HL-60 (cell line): Measurements from ENCODE around the gene STX8.

Experiments used
- DNase-seq, 2 experiments: peaks; one replicate each; pipeline ENCODE4 v3.0.0-alpha.2; 2010 to 2020; ENCODE audit warnings: low read depth in 1 of 2, low spot score in 1 of 2
- H3K27ac ChIP-seq: fragments of 250-450 bp; sonication (Bioruptor Pico); replicated peaks from 2 replicates; pipeline ENCODE4 v1.5.1; 2020; ENCODE audit warnings: mild to moderate bottlenecking, moderate library complexity
- H3K27me3 ChIP-seq: fragments of 250-450 bp; sonication (Bioruptor Pico); 2 replicates; pipeline ENCODE4 v1.5.1; 2021; ENCODE audit warnings: mild to moderate bottlenecking, moderate library complexity; ENCODE audit not compliant: insufficient read depth, poor library complexity, severe bottlenecking
- H3K4me3 ChIP-seq: replicated peaks from 2 replicates; pipeline ENCODE4 v1.5.1; 2011; ENCODE audit warnings: mild to moderate bottlenecking, control low read depth, low read length; ENCODE audit not compliant: insufficient read depth
- GABPA ChIP-seq: IDR thresholded peaks from 2 replicates; pipeline ENCODE4 v1.6.1; 2012; ENCODE audit warnings: low read depth
- POLR2AphosphoS5 ChIP-seq: IDR thresholded peaks from 2 replicates; pipeline ENCODE4 v1.6.1; 2012; ENCODE audit warnings: low read depth
- SPI1 ChIP-seq: IDR thresholded peaks from 2 replicates; pipeline ENCODE4 v1.6.1; 2012; ENCODE audit warnings: low read depth, mild to moderate bottlenecking, borderline replicate concordance
- TF ChIP-seq, protein P1 (sequence below): IDR thresholded peaks from one replicate; pipeline ENCODE4 v1.5.1; 2011; ENCODE audit warnings: low read length, control low read depth, inconsistent platforms; ENCODE audit not compliant: insufficient read depth
- TF ChIP-seq, protein P2 (sequence below): IDR thresholded peaks from 2 replicates; pipeline ENCODE4 v1.6.1; 2012; ENCODE audit warnings: low read depth; ENCODE audit not compliant: insufficient replicate concordance

STX8 gene

DNA sequence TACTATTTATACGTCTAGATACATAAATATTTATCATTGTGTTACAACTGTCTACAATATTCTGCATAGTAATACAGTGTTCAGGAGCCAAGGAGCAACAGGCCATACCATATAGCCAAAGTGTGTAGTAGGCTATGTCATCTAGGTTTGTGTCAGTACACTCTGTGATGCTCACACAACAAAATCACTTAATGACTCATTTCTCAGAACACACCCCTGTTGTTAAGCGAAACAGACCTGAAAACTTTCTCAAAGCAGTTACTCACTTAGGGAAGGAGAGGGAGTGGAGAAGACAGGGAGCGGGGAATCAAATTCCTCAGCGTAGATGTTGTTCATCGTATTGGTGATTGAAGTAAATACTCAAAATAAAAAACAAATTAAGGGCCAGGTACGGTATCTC lies 269.5 kb downstream of the STX8 start:
- Histone ChIP-seq H3K4me3 (no peak overlapping the region), H3K27ac (no peak overlapping the region), H3K27me3 (no peaks in the 10 kb centered on the region)
- no peak for DNase-seq
- no peak for TF ChIP-seq GABPA
- TF ChIP-seq, protein P1, sequence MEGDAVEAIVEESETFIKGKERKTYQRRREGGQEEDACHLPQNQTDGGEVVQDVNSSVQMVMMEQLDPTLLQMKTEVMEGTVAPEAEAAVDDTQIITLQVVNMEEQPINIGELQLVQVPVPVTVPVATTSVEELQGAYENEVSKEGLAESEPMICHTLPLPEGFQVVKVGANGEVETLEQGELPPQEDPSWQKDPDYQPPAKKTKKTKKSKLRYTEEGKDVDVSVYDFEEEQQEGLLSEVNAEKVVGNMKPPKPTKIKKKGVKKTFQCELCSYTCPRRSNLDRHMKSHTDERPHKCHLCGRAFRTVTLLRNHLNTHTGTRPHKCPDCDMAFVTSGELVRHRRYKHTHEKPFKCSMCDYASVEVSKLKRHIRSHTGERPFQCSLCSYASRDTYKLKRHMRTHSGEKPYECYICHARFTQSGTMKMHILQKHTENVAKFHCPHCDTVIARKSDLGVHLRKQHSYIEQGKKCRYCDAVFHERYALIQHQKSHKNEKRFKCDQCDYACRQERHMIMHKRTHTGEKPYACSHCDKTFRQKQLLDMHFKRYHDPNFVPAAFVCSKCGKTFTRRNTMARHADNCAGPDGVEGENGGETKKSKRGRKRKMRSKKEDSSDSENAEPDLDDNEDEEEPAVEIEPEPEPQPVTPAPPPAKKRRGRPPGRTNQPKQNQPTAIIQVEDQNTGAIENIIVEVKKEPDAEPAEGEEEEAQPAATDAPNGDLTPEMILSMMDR, result no peak
- no peak for TF ChIP-seq POLR2AphosphoS5
- no peak for TF ChIP-seq SPI1
- TF ChIP-seq, protein P2, sequence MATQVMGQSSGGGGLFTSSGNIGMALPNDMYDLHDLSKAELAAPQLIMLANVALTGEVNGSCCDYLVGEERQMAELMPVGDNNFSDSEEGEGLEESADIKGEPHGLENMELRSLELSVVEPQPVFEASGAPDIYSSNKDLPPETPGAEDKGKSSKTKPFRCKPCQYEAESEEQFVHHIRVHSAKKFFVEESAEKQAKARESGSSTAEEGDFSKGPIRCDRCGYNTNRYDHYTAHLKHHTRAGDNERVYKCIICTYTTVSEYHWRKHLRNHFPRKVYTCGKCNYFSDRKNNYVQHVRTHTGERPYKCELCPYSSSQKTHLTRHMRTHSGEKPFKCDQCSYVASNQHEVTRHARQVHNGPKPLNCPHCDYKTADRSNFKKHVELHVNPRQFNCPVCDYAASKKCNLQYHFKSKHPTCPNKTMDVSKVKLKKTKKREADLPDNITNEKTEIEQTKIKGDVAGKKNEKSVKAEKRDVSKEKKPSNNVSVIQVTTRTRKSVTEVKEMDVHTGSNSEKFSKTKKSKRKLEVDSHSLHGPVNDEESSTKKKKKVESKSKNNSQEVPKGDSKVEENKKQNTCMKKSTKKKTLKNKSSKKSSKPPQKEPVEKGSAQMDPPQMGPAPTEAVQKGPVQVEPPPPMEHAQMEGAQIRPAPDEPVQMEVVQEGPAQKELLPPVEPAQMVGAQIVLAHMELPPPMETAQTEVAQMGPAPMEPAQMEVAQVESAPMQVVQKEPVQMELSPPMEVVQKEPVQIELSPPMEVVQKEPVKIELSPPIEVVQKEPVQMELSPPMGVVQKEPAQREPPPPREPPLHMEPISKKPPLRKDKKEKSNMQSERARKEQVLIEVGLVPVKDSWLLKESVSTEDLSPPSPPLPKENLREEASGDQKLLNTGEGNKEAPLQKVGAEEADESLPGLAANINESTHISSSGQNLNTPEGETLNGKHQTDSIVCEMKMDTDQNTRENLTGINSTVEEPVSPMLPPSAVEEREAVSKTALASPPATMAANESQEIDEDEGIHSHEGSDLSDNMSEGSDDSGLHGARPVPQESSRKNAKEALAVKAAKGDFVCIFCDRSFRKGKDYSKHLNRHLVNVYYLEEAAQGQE, result no peak

DNA sequence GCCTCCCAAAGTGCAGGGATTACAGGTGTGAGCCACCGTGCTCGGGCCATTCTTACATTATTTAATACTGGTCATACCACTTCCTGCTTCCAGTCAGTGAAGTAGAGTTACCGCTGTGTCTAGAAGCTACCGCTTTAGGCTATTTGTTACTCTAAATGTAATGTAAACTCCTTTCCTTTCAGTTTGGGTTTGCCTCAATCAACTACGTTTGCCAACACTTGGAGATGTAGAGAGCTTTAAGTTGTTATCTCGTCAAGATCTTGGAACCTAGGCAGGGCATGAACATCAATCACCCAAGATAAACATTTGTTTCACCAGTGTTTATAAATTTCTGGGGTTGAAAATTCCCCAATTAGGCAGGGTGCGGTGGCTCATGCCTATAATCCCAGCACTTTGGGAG lies 275.9 kb downstream of the STX8 start:
- DNase-seq, result no peak
- no peak overlapping the region for H3K27ac ChIP-seq
- no peak overlapping the region for H3K4me3 ChIP-seq
- H3K27me3 ChIP-seq, result no peaks in the 10 kb centered on the region
- TF ChIP-seq POLR2AphosphoS5, result no peak

DNA sequence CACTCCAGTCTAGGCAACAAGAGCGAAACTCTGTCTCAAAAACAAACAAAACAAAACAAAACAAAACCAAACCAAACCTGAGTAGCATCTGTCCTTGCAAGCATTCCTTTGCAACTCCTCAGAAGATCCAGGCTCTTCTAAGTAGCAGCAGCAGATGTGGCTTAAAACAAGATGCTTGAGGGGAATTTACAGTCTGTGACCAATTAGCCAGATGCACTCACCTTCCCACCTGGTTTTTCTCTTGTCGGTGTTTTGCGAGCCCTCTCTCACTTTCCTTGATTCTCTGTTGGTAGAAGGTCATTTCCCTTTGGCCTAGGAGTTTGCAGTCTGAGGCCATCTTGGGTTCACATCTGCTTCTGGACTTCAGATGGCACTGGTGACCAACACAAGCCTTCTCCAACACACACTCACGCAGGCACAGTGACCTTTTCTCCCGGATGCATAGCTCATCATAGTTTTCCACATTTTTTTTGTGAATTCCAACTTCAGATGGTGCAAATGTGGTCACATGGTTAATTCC lies 276.8 kb downstream of the STX8 start:
- Histone ChIP-seq H3K4me3 (no peak overlapping the region), H3K27ac (no peak overlapping the region), H3K27me3 (no peaks in the 10 kb centered on the region)
- no peak for DNase-seq
- TF ChIP-seq, protein P1, result no peak
- TF ChIP-seq POLR2AphosphoS5, result no peak
- no peak for TF ChIP-seq GABPA

DNA sequence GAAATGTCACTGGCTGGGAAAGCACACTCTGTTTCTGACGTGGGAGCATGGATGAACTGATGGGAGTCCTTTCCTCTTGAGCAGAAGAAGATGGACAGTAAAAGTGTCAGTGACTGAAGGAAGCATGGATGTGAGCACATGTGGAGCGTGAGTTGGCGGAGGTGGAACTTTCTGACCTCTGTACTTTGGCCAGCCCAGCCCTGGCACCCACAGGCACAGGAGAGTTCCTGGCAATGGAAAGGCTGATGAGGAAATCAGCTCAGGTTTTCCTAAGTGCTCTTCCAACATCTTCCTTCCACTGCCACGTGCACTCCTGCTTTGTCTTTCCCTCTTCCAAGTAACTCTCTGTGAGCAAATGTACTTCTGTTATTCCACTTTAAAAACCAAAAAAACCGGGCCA lies 277.5 kb downstream of the STX8 start:
- Histone ChIP-seq H3K27ac (no peak overlapping the region), H3K4me3 (no peak overlapping the region), H3K27me3 (no peaks in the 10 kb centered on the region)
- DNase-seq, result no peak
- TF ChIP-seq POLR2AphosphoS5 (no peak), GABPA (no peak), SPI1 (no peak)
- TF ChIP-seq, protein P1, result no peak
- TF ChIP-seq, protein P2, result no peak
